ENCODE data around the gene ZFP30. TPM values are rescaled to one million over a fixed set of nuclear protein-coding genes. Genes with fewer than 3 reads are reported as not detected.

The ZFP30 gene
- total and polyA plus RNA-seq, 8 donors: 11.6 to 28.3 (median 23.3) TPM

DNA sequence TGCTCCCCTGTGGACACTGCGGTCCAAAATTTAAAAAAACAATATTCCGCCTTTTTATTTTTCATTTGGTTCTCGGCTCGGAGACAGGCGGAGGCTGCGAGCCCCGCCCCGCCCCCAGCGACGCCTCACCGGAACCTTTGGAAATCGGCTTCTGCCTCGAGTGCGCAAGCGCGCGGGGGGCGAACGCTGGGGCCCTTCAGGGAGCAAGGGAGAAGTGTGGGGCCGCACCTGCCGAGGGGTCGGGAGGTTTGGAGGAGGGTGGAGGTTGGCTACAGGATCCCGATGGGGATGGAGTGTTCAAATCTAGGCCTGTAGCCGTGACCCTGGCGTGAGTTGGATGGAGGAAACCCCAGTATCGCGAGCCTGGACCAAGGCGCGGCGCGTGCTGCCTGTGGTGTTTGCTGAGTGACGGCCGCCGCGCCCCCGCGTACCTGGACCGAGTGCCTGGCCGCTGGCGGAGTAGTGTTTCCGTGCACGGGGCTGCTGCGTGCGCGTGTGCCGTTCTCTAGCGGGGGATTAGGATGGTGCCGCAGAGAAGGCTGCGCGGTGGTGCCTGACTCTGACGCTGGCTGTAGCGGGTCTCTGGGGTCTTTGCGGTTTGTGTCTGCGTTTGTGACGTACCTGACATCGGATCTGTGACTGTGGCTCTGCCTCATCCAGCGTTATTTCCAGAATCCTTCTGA lies 565 bp upstream of the ZFP30 start:
- intact Hi-C loops (cut with DNase I): no loop called here
- TF ChIP-seq, protein P1, sequence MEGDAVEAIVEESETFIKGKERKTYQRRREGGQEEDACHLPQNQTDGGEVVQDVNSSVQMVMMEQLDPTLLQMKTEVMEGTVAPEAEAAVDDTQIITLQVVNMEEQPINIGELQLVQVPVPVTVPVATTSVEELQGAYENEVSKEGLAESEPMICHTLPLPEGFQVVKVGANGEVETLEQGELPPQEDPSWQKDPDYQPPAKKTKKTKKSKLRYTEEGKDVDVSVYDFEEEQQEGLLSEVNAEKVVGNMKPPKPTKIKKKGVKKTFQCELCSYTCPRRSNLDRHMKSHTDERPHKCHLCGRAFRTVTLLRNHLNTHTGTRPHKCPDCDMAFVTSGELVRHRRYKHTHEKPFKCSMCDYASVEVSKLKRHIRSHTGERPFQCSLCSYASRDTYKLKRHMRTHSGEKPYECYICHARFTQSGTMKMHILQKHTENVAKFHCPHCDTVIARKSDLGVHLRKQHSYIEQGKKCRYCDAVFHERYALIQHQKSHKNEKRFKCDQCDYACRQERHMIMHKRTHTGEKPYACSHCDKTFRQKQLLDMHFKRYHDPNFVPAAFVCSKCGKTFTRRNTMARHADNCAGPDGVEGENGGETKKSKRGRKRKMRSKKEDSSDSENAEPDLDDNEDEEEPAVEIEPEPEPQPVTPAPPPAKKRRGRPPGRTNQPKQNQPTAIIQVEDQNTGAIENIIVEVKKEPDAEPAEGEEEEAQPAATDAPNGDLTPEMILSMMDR (IDR thresholded peaks at IDR 0.05): no peak

DNA sequence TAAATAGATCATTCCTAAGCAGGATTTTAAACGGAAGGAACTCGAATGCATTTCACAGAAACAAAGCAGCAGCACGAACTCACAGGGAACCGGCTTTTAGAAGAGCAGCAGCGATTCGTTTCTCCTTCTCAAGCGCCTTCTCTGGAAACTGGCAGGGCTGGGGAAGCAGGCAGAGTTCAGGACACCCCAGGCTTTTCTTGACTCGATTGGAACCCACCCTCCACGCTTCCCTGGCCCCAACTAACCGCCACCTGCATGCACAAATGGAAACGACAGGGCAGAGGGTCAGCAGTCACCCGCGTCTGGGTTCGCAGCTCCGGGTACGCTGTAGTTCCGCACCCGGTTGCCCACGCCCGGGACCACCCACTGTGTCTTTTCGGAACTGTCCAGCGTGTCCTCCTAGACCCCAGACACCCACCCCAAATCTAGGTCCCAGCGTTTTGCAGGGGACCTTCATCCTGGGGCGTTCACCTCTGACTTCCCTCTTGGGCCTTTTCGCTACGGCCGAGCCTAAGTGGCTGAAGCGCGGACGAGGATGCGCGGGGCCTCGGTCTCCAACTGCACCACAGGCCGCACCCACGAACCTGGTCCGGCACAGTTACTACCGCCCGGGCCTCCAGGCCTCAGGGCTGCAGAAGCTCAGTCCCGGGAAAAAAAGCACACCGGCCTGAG lies 500 bp downstream of the ZFP30 start:
- peak in 3 of 4 donors; percentile 31 to 41 (median 33) for DNase-seq

More for the DNA sequence above, 565 bp upstream of the ZFP30 start:
- no peaks in the 10 kb centered on the region for H3K27me3 ChIP-seq
- peak overlapping the region; percentile 70 to 79 for H3K4me3 ChIP-seq
- H3K4me1 ChIP-seq: peaks cover 8 to 26% of the 10 kb centered on the region in 2 donors
- peak; percentile 87 for ATAC-seq
- H3K9me3 ChIP-seq: peaks cover 0 to 16% of the 10 kb centered on the region in 2 donors
- H3K27ac ChIP-seq: peak overlapping the region; percentile 88 to 90
- peaks cover 0 to 2% of the 10 kb centered on the region in 2 donors for H3K36me3 ChIP-seq
- peak; percentile 86 to 94 (median 89) for DNase-seq

DNA sequence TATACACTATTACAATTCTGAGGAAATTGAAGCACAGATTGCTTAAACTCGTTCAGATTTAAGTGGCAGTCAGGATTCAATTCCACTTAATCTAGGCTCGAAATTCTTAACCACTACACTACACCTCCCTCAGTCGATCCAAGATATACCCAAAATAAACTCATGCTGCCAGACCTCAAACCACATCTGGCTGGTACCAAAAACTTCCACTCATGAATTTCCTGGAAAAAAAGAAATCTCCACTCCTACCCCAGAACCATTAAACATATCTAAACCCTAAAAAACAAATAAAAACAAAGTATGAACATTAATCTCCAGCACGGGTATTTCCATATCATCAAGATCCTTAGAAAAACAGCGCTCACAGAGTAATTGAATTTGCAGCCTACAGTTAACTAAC lies 1.1 kb downstream of the ZFP30 start:
- intact Hi-C loops (cut with DNase I): no loop called here
- DNase-seq: peak in 2 of 4 donors; percentile 3 to 10
- peaks cover 8 to 26% of the 10 kb centered on the region in 2 donors for H3K4me1 ChIP-seq
- no peaks in the 10 kb centered on the region for H3K27me3 ChIP-seq
- peaks cover 0 to 21% of the 10 kb centered on the region in 2 donors for H3K9me3 ChIP-seq
- peaks cover 0 to 17% of the 10 kb centered on the region in 2 donors for H3K36me3 ChIP-seq
- ATAC-seq: no peak
- peak overlapping the region; percentile 88 to 90 for H3K27ac ChIP-seq
- peak overlapping the region; percentile 70 to 79 for H3K4me3 ChIP-seq
- TF ChIP-seq, protein P1 (IDR thresholded peaks at IDR 0.05): no peak

More for the DNA sequence above, 500 bp downstream of the ZFP30 start:
- intact Hi-C loops (cut with DNase I): no loop called here
- peaks cover 8 to 26% of the 10 kb centered on the region in 2 donors for H3K4me1 ChIP-seq
- ATAC-seq: peak; percentile 69
- TF ChIP-seq, protein P1 (IDR thresholded peaks at IDR 0.05): no peak
- peak overlapping the region; percentile 88 to 90 for H3K27ac ChIP-seq
- peak overlapping the region; percentile 70 to 79 for H3K4me3 ChIP-seq
- H3K27me3 ChIP-seq: no peaks in the 10 kb centered on the region
- H3K9me3 ChIP-seq: peaks cover 0 to 19% of the 10 kb centered on the region in 2 donors
- H3K36me3 ChIP-seq: peaks cover 0 to 12% of the 10 kb centered on the region in 2 donors

DNA sequence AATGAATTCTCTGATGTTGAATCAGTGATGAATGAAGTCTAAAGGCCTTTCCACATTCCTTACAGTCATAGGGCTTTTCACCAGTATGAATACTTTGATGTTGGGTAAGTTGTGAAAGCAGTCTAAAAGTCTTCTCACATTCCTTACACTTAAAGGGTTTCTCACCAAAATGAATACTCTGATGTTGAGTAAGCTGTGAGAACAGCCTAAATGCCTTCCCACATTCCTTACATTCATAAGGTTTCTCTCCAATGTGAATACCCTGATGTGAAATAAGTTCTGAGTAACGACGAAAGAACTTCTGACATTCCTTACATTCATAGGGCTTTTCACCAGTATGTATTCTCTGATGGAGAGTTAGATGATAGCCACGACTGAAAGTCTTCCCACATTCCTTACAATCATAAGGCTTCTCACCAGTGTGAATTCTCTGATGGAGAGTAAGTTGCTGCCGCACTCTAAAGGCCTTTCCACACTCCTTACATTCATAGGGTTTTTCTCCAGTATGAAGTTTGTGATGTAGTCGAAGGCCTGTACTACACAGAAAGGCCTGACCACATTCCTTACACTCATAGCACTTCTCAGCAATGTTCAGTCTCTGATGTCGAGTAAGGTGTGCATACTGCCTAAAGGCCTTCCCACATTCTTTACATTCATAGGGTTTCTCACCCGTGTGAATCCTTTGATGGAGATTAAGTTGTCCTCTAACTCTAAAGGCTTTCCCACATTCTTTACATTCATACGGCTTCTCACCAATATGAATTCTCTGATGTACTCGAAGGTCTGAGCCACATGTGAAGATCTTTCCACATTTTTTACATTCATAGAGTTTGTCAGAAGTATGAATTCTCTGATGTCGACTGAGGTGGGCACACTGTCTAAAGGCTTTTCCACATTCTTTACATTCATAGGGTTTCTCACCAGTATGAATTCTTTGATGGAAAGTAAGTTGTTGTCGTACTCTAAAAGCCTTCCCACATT lies 19.9 kb downstream of the ZFP30 start:
- TF ChIP-seq, protein P1 (IDR thresholded peaks at IDR 0.05): no peak
- H3K27me3 ChIP-seq: no peaks in the 10 kb centered on the region
- no peaks in the 10 kb centered on the region for H3K4me1 ChIP-seq
- H3K27ac ChIP-seq: no peak overlapping the region
- peaks cover 19 to 97% of the 10 kb centered on the region in 2 donors for H3K9me3 ChIP-seq
- no peak overlapping the region for H3K4me3 ChIP-seq
- intact Hi-C loops (cut with DNase I): no loop called here
- no peak for ATAC-seq
- no peak for DNase-seq
- H3K36me3 ChIP-seq: peaks cover 0 to 57% of the 10 kb centered on the region in 2 donors

Data from left lung (tissue), 10 donors.